ENCODE measurements around the gene RNF39.

- no peak for TF ChIP-seq CTCF (IDR thresholded peaks at IDR 0.05; ENCODE audit: poor library complexity, severe bottlenecking)
- no peak for TF ChIP-seq EZH2 (IDR thresholded peaks at IDR 0.05; ENCODE audit: borderline replicate concordance, insufficient read depth, low read length, poor library complexity, severe bottlenecking)
- TF ChIP-seq TAF1 (IDR thresholded peaks at IDR 0.05; ENCODE audit: low read depth) = no peak
Measured at GRCh38 chr6:30047220-30047619, 28.3 kb downstream of the RNF39 start.
